NOMO-1 treated with DMSO at 0.1 percent for 48 hours (cell line): ENCODE measurements around the gene SOX30.

Experiments
- DNase-seq: peaks from one replicate; lab custom pipeline; 2025; ENCODE audit not compliant: unreplicated experiment; lab: John Stamatoyannopoulos, UW

The SOX30 gene

DNA sequence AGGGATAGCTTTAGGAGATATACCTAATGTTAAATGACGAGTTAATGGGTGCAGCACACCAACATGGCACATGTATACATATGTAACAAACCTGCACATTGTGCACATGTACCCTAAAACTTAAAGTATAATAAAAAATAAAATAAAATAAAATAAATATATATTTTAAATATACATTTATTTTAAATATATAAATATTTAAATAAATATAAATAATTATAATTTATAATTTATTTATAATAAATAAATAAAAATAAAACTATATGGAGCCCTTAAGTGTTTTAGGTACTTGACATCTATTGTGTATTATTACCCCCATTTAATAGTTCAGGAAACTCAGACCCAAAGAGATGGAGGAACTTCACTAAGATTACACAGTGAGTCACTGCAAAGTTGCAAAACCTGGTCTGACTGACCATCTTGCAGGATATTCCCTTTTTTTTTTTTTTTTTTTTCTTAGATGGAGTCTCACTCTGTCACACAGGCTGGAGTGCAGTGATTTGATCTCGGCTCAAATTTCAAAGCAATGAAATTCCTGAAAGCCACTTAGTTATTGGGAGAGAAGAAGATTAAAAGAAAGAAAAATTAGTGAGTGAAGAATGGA is 13.3 kb upstream of the SOX30 start:
- peak; percentile 79 for DNase-seq

DNA sequence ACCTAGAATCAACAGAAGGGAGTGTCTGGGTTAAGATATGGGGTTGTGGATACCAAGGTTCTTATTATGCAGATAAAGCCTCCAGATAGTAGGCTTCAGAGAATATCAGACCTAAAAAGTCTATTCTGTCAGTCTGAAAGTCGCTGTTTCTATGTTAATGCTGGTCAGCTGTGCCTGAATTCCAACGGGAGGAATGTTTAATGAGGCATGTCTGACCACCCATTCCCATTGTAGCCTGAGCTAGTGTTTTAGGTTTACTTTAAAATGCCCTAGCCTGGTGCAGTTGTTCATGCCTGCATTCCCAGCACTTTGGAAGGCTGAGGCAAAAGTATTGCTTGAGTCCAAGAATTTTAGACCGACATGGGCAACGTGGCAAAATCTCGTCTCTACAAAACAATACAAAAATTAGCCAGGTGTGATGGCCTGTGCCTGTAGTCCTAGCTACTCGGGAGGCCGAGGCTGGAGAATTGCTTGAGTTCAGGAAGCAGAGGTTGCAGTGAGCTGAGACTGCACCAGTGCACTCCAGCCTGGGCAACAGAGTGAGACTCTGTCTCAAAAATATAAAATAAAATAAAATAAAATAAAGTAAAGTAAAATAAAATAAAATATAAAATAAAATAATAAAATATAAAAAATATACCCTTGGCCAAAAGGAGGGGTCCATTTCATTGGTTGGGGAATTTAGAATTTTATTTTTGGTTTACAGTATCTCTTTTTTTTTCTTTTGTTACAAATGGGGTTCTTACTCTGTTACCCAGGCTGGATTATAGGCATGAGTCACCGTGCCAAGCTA is 7.8 kb upstream of the SOX30 start:
- DNase-seq, result no peak

DNA sequence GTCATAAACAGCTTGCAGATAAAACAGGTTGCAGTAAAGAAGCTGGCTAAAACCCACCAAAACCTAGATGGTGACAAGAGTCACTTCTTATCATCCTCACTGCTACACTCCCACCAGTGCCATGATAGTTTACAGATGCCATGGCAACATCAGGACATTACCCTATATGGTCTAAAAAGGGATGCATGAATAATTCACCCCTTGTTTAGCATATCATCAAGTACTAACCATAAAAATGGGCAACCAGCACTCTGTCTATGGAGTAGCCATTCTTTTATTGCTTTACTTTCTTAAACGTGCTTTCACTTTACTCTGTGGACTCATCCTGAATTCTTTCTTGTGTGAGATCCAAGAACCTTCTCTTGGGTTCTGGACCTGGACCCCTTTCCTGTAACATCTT is 6.7 kb upstream of the SOX30 start:
- DNase-seq, result no peak

DNA sequence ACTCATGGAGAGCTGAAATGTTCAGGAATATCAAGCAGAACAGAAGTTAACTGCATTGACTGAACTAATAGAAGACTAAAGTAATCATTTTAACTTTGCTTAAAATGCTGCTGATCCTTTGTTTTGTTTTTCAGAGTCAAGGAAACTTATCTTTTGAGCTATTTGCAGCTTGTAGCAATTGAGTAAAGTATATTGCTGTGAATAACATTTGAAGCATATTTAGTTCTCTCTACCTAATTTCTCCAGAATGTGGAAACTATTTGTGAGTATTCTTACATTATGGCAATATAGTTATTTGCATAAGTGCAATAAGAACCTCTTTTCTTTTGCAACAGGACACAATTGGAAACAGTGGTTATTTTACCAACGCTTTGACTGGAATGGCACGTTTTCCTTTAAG is 5.3 kb upstream of the SOX30 start:
- no peak for DNase-seq

DNA sequence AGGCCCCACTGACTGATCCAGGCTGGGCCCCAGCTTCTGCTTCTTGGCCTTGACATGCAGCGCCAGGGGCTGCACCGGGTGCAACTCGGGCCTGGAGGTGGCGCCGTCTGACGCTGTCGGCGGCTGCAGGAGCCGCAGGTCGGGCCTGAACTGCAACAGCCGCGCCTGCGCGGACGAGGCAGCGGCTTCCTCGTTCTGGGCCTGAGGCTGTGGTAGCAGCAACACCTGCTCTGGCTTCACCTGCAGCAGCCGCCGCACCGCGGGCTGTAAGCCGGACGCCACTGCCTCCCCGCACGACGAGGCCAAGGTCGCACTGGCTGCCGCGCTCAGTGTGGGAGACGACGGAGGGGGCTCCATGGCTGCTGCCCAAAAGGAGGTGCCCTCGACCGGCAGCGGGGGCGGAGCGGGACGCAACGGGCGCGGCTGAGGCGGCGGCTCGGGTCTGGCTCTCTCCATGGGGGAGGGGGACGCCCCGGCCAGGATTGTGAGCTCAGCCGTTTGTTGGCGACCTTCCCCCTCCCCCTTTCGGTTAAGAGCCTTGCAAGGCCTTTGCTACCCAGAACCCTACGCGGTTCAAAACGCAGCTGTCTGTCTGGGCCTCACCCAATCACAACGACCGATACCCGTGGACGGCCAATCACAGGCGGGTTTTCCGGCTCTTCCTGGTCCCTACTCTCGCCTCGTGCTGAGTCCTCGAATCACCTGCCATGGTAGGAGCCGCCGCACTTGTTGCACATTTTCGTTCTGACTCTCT is 438 bp downstream of the SOX30 start:
- no peak for DNase-seq

DNA sequence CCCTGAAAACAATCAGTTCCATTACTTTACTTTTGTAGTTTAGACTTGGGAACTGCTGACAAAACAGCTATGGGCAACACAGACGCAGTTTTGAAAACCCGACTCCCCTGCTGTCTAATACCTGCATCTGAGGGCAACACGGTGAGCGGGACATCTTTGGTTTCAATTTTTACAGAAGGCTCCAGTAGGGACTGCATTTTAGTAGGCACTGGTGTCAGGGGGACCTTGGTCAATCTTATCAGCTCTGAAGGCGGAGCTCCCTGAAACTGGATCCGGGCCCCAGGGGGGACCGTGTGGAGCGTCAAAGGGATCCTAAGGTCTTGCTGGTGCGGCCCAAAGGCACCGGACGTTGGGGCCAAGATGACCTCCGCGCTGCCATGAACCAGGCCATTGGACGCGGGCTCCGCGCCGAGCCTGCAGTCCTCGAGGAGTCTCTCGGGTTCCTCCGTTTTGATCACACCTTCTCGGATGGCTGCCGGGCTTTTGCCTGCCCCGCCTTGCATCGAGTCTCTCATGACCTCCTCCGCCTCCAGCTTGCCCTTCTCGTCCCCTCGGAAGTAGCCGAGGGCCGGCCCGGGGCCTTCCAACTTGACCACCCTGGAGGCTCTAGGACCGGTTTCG is 1.1 kb downstream of the SOX30 start:
- DNase-seq, result no peak

DNA sequence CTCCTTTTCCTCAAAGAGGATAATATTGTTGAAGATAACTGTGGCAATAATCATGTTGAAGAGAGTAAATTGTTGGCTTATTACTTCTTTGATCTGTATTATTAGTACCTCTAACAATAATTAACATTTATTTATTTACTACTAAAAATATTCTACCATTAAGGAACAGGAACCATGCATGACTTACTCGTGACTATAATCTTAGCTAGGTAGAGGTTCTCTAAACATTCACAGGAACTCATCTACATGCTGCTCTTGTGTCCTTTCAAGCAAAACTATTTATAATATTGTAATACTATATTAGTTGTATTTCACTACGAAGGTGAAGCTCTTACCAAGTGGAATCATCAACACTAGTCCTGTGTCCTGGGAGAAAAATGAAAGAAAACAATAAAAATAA is 3.1 kb downstream of the SOX30 start:
- DNase-seq, result no peak

DNA sequence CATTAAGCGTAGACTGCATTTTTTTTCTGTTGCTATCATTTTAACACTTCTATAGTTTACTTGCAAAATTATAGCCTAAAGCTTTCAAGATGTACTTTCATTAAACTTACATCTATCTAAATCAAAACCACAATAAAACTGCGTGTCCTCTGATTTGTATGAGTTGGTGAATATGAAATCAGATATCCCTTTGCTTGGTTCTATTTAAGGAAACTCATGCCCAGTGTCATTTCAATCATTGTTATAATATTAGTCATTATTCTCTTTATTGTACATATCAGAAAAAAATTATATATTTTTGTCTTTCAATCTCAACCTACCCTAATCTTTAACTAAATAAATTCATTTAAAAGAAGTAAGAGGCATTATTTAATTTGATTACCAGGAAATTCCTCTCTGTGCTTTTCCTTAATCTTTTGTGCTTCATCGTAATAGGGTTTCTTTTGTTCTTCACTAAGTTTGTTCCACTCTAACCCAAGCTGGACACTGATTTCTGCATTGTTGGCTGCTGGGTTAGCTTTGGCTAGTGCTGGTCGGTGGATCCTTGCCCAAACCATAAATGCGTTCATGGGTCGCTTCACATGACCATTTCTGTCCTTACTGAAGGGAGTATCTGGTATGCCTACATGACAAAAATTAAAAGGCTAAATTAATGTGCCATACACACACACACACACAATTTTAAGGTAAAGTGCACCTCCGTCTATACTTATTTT is 3.8 kb downstream of the SOX30 start:
- DNase-seq, result no peak

DNA sequence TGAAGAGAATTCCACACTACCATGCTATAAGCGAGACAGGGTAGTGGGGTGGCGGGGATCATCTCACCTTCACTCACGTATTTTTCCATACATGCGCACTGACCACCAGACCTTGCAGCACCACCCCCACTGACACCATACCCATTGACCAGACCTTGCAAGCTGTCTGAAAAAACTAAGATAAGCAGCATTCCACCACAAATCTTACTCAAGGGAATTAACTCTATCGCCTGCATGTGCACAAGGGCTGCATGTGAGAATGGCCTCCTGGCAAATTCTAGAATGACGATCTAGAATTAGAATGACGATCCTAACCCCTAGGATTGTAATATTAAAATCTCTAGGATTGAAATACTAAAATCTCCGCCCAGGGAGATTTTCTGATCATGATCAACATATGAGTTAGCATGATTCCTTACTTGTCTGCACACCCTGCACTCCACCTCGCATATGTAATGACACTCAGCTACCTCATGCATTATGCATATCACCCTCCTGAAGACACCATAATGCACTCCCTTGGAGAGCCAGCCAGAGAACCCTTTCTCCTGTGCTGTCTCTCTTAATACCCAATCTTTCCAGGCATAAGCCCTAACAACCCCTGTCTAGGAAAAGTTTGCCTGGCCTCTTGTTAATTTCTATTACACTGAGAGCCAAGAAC is 11.7 kb downstream of the SOX30 start:
- peak; percentile 0 for DNase-seq

DNA sequence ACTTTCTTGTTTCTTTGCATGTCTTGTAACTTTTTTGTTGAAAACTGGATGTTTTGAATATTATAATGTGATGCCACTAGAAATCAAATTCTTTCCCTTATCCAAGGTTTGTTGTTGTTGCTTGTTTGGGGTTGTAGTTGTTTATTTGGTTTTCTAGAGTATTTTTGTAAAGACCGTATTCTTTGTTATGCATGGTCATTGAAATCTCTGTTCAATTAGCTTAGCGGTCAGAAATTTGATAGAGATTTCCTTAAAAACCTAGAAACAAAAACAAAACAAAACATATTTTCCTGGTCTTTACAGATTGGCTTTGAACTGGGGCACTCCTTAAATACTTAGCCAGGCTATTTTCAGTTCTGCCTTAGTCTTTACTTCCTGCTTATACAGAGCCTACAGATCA is 21.9 kb downstream of the SOX30 start:
- no peak for DNase-seq

DNA sequence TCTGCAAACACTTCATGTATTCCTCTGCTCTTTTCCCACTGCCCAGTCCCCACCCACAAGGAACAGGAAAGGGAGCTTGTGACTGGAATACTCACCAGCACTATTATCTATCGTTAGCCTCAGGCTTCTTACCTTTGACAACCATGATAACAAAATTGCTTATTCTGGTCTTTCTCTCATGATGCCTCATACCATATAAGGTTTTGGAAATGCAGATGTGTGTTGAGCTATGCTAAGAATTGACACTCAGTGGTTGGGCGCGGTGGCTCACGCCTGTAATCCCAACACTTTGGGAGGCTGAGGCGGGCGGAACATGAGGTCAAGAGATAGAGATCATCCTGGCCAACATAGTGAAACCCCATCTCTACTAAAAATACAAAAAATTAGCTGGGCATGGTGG is 25.4 kb downstream of the SOX30 start:
- no peak for DNase-seq

DNA sequence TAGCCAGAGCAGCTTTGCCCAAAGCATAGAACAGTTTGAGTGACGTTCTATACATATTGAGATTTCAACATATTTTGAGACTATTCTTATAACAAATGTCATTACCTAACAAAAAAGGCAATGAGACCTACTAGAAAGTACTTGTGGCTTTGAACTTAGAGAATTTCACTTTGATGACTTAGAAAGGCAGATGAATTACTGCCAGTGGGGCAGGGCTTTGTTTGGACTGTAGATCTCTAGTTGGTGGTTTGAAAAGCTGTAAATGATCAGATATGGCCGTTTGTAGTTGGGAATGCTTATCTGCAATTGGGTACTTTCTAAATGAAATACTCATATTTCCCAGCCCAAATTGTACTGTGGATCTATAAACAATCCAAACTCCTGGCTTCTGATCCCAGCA is 28.1 kb downstream of the SOX30 start:
- no peak for DNase-seq

DNA sequence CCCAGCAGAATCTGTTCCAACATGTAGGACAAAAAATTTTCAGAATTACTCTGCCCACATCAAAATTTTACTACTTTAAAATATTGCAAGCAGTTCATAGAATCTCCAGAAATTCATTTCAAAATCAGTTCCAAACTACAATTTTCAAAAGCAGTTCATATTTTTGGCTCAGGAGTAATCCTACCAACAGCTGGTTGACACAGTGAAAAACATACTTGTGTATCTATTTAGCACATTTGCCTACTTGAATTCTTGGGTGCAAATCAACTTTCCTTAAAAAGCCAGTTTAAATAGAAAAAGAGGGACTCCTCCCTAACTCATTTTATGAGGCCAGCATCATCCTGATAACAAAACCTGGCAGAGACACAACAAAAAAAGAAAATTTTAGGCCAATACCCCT is 31.5 kb downstream of the SOX30 start:
- no peak for DNase-seq

DNA sequence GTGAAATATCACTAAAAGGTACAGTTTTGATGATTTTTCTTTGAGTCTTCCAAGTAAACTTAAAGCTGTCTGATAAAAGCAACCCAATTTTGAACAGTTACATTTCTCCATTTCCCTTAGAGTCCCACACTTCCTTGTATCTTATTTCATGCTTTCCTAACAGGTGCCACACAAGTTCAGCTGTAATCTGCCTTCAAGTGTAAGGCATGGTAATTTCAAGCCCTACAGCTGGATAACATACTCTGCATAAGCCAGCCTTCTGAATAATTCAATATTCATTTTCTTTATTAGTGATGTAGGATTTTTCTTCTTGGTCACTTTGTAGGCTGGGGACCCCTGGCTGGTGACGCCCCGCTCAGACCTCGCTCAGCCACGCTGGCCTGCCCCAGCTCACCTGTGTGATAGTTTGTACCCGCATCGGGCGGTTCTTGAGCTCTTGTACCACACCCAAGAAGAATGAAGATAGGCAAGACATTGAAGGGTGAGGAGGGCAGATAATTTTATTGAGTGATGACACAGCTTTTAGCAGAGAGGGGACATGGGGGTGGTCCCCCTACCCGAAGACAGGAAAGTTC is 34.0 kb downstream of the SOX30 start:
- no peak for DNase-seq

DNA sequence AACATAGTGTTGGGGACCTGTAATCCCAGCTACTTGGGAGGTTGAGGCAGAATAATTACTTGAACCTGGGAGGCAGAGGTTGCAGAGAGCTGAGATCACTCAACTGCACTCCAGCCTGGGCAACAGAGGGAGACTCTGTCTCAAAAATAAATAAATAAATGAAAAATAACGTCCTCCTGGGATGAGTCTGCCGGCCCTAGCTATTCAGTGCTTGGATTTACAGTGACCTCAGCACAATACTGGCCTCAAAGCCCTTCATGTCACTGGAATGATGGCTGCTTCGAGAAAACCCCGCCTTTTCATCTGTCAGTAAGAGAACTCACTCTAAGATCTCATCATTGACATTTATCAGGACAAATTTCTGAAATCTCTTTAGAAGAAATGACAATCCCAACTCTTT is 35.5 kb downstream of the SOX30 start:
- no peak for DNase-seq

DNA sequence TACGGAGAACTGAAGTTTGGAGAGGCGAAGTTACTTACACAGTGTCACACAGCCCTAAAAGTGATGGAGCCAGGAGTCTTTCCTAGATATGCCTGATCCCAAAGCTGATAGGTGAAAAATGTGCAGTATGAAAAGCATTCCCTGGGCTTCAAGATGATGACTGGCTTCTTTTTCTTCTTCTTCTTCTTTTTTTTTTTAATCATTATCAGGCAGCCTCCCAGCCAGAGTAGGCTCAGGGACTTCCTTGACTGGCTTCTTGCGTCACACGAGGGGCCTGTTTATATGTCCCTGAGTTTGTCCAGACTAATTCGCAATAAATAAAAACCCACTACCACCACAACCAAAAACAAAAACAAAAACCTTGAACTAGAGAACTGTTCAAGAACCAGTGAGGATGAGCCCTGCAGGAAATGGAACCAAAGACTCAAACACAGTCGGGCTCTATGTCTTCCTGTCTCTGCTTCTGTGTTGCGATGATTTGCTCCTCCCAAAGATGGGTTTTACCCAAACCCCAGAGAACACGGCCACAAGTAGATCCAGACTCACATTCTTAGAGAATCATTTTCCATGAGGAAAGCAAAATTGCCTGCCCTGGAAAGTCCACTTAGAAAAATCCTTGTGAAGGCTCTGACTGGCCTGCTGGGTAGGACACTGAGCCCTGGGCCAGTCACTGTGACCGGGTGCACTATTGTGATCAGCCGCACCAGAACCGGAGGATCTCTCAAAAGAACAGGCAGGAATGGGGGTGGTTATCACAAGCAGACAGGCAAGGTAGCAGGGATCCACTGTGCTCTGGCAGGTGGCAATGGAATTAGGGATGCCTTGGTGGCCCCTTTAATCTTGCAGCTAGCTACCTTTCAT is 38.6 kb downstream of the SOX30 start:
- DNase-seq, result peak; percentile 44

DNA sequence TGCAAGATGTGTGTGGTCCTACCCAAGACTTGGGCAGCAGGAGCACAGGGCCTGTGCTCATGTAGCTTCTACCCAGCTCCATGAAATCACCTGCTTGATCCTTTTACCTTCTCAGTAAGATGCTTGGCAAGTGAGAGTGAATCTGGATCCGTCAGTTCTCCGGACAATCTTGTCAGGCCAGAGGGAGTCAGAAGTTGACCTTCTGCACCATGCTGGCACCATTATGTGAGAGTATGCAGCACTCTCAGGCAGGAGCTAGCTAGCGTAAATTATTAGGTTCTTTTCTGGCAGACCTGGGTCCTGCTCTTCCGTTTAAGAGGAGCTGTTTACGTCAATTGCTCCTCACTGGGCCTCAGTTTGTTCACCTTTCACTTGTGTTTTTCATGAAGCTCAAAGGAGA is 39.7 kb downstream of the SOX30 start:
- DNase-seq, result no peak

DNA sequence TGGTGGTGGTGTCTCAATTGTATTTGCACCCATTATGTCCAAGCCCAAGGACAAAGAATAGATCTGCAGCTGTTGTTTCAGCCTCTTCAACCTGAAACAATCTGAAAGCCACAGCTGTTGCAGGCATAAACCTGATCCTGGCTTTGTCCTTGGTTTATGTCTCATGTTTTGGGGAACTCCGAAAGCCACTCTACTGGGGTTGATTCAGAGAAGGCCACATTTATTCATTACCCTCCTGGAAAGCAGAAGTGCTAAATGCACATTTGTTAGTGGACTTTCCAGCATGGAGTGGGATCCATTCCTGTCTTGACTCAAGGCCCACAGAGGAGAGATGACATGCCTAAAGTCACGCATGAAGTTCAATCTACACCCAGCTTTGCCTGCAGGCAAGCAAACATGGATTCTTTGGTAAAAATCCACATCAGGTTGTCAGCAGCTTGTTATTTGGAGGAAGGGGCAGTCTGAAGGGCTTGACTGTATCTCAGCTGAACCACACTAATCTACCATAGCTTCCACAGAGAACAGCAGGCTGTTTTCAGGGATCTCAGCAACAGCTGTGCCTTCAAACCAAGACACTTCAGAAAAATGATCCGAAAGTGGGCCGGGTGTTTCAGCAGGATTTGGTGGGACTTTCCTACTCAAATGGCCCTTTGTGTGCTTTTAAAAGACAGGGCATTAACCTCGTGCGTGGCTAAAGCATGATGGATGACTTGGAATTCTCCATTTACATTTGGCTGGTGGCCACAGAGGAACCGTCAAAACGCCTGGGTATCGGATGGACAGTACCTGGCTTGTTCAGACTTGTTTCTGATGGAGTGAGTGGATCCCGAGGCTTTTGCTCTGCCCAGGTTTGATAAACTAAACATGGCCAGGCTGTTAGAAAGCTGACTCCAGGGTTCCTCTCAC is 40.4 kb downstream of the SOX30 start:
- peak; percentile 15 for DNase-seq
